ENCODE data around the gene CHST4.

The CHST4 gene

DNA sequence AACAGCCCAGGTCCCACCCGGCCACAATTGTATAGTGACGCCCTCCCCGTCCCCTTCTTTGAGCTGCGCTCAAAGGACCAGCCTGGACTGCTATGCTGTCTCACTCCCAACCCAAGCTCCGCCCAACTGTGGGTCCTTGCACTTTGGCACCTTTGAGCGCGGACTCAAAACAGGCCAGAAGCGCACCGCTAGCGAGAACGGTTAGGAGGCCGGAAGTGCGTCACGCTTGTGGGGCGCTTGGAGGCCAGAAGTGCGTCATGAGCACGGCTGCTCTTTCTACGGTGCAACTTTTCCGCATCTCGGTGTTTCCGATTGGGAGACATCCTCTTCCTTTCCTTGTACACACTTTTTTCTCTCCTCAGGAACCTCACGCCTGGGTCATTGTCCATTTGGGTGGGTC lies 37.1 kb upstream of the CHST4 start, which contains the start of gene ZNF19:
Gene ZNF19 (minus strand): TSS at position 203 of the 400 bp plus-strand sequence. CDS start 7,210 bp downstream, outside the sequence.
- TF ChIP-seq, protein P1, sequence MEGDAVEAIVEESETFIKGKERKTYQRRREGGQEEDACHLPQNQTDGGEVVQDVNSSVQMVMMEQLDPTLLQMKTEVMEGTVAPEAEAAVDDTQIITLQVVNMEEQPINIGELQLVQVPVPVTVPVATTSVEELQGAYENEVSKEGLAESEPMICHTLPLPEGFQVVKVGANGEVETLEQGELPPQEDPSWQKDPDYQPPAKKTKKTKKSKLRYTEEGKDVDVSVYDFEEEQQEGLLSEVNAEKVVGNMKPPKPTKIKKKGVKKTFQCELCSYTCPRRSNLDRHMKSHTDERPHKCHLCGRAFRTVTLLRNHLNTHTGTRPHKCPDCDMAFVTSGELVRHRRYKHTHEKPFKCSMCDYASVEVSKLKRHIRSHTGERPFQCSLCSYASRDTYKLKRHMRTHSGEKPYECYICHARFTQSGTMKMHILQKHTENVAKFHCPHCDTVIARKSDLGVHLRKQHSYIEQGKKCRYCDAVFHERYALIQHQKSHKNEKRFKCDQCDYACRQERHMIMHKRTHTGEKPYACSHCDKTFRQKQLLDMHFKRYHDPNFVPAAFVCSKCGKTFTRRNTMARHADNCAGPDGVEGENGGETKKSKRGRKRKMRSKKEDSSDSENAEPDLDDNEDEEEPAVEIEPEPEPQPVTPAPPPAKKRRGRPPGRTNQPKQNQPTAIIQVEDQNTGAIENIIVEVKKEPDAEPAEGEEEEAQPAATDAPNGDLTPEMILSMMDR (IDR thresholded peaks at IDR 0.05; ENCODE audit: borderline replicate concordance, insufficient read depth, low read depth, low read length) = no peak
- H3K4me3 ChIP-seq (ENCODE audit: low read depth, low read length) = no peak within 1 kb of the TSS

DNA sequence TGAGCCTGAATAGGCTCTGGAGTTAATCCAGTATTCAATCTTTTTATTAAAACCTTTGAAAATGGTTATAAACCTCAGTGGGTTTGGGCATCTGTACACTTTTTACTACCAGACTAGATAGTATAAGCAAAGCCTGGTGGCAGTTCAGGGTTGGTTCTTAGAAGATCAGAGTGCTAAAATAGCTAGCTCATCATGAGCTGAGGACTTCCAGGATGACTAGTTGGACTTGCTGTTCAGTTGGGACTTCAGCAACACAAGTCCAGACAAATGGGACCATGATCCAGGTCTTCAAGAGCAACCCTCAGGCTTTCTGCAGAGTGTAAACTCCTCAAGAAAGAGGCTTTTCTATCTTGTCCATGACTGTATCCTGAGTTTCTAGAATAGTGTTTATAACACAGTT lies 35.9 kb upstream of the CHST4 start:
- TF ChIP-seq, protein P1 (IDR thresholded peaks at IDR 0.05; ENCODE audit: borderline replicate concordance, insufficient read depth, low read depth, low read length) = no peak
- no peak overlapping the region for H3K4me3 ChIP-seq (ENCODE audit: low read depth, low read length)

DNA sequence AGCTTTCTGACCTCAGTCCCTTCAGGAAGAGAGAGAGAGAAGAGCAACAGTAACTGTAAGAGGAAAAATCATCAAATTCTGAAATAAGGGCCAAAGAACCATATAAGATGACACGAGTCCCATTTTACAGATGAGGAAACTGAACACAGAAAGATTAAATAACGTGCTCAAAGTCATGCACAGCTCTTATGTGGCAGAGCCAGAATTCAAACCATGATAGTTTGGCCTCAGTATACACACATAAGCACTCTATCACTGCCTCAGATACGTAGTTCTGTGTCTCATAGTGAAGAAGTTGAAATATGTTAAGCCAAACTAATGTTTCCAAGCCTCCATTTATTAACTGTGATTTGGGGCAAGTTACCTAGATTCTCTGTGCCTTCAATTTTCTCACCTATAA lies 35.2 kb upstream of the CHST4 start:
- no peak overlapping the region for H3K4me3 ChIP-seq (ENCODE audit: low read depth, low read length)

GRCh38 chr16:71492786-71493185 lies 33.4 kb upstream of the CHST4 start:
- TF ChIP-seq, protein P1 (IDR thresholded peaks at IDR 0.05; ENCODE audit: borderline replicate concordance, insufficient read depth, low read depth, low read length) = no peak
- no peak overlapping the region for H3K4me3 ChIP-seq (ENCODE audit: low read depth, low read length)

More for the DNA sequence above, 35.2 kb upstream of the CHST4 start:
- TF ChIP-seq, protein P1 (IDR thresholded peaks at IDR 0.05; ENCODE audit: borderline replicate concordance, insufficient read depth, low read depth, low read length) = no peak

DNA sequence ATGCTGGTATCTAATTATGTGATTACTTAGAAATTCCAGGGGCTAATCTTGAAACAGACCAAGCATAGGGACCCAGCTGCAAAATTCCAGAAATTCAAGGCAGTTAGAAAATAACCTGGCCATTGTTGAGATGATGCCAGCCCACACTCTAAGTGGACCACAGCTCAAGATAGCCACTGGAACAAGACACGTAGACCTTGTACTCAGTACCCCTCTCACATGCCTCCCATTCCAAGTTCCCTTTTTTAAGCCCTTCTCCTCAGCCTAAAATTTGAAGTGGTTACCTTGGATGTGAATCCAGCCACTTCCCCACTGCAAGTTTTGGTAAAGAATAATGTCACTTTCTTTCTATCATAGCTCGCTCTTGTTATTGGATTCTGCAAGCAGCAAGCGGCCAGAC lies 33.0 kb upstream of the CHST4 start:
- H3K4me3 ChIP-seq (ENCODE audit: low read depth, low read length) = no peak overlapping the region
- TF ChIP-seq, protein P1 (IDR thresholded peaks at IDR 0.05; ENCODE audit: borderline replicate concordance, insufficient read depth, low read depth, low read length) = no peak

GRCh38 chr16:71498031-71498430 lies 28.2 kb upstream of the CHST4 start:
- TF ChIP-seq, protein P1 (IDR thresholded peaks at IDR 0.05; ENCODE audit: borderline replicate concordance, insufficient read depth, low read depth, low read length) = no peak
- H3K4me3 ChIP-seq (ENCODE audit: low read depth, low read length) = no peak overlapping the region

DNA sequence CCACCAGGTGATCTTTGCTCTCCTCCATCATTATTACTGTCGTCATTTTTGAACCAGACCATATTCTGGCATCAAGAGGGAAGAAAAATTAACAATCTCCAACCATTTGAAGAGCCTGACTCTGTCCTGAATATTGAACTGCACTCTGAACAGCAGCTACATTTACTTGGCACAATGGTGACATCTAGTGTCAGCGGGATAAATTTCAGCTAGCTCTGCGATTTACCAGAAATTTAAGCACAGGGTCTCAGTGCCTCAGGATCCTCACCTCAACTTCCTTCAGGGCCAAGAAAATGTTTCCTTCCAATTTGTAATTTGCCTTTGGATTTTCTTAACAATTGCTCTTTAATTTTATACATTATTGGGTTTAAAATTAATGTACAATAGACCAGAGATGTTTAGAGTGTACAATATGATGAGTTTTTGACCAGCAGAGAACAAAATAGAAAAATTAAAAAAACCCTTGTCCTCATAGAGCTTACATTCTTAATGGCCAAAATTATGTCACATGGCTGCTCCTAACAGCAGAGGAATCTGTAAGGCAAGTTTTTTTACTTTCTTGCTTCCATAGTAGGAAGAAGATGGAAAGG lies 26.4 kb upstream of the CHST4 start:
- H3K4me3 ChIP-seq (ENCODE audit: low read depth, low read length) = no peak overlapping the region
- TF ChIP-seq, protein P1 (IDR thresholded peaks at IDR 0.05; ENCODE audit: borderline replicate concordance, insufficient read depth, low read depth, low read length) = peak; percentile 61

Measured in GM12875 (cell line).